PC-9 (cell line): Measurements from ENCODE around the gene SLC47A1.

Experiments used
- CTCF ChIP-seq: fragments of 200-600 bp; sonication (generic); conservative IDR thresholded peaks from 2 replicates; pipeline ENCODE4 v1.6.1; 2017; ENCODE audit warnings: mixed run types, antibody characterized with exemption, mild to moderate bottlenecking, moderate library complexity
- EZH2 ChIP-seq: fragments of 200-600 bp; sonication (generic); IDR thresholded peaks from 2 replicates; pipeline ENCODE4 v1.8.0; 2017; ENCODE audit warnings: antibody characterized with exemption, low read depth

GRCh38 chr17:19551165-19551564 is 17.5 kb downstream of the SLC47A1 start:
- TF ChIP-seq EZH2 (no peak), CTCF (no peak)
